HUDEP-2 (cell line): Measurements from ENCODE around the gene PRKCA.

Experiments
- DNase-seq, 76 experiments: peaks; one replicate each; lab custom pipeline; 2025; ENCODE audit not compliant: unreplicated experiment in 76 of 76; lab: John Stamatoyannopoulos, UW

Gene PRKCA

GRCh38 chr17:66430846-66431795 is 128.7 kb downstream of the PRKCA start:
- no peak for DNase-seq

- DNase-seq: no peak
Measured at GRCh38 chr17:66431910-66432309, 129.5 kb downstream of the PRKCA start.

- no peak for DNase-seq
Measured at GRCh38 chr17:66432411-66432957, 130.1 kb downstream of the PRKCA start.

- DNase-seq: no peak
Measured at GRCh38 chr17:66432996-66433551, 130.7 kb downstream of the PRKCA start.

- no peak for DNase-seq
Measured at GRCh38 chr17:66435182-66435581, 132.8 kb downstream of the PRKCA start.

- DNase-seq: no peak
Measured at GRCh38 chr17:66436631-66437030, 134.2 kb downstream of the PRKCA start.

GRCh38 chr17:66437476-66438026 is 135.1 kb downstream of the PRKCA start:
- no peak for DNase-seq

- no peak for DNase-seq
Measured at GRCh38 chr17:66438101-66438500, 135.7 kb downstream of the PRKCA start.

GRCh38 chr17:66441101-66441661 is 138.8 kb downstream of the PRKCA start:
- DNase-seq: no peak

- no peak for DNase-seq
Measured at GRCh38 chr17:66443166-66443565, 140.8 kb downstream of the PRKCA start.

GRCh38 chr17:66443606-66444005 is 141.2 kb downstream of the PRKCA start:
- DNase-seq: no peak

GRCh38 chr17:66444031-66444430 is 141.6 kb downstream of the PRKCA start:
- DNase-seq: no peak

GRCh38 chr17:66445229-66445628 is 142.8 kb downstream of the PRKCA start:
- no peak for DNase-seq

GRCh38 chr17:66446419-66446818 is 144.0 kb downstream of the PRKCA start:
- no peak for DNase-seq

GRCh38 chr17:66447159-66447558 is 144.7 kb downstream of the PRKCA start:
- DNase-seq: no peak

GRCh38 chr17:66448026-66448639 is 145.7 kb downstream of the PRKCA start:
- no peak for DNase-seq

- DNase-seq: no peak
Measured at GRCh38 chr17:66449418-66449977, 147.1 kb downstream of the PRKCA start.

GRCh38 chr17:66450008-66450851 is 147.8 kb downstream of the PRKCA start:
- DNase-seq: no peak

- no peak for DNase-seq
Measured at GRCh38 chr17:66450852-66451158, 148.4 kb downstream of the PRKCA start.
